Subcutaneous adipose tissue (tissue), 4 donors: ENCODE data around the gene COX7A1. TPM values are rescaled to one million over a fixed set of nuclear protein-coding genes. Genes with fewer than 3 reads are reported as not detected.

Experiments
- total RNA-seq, 4 donors: library from RNA; depleted of rRNA; stranded (reverse); fragments of >200 nt; gene quantifications; one replicate each; pipeline ENCODE4 v1.1.0, GENCODE V29; 2016
- TF ChIP-seq, protein P1 (sequence below): fragments of 450-650 bp; IDR thresholded peaks from one replicate; pipeline ENCODE4 v1.5.1; 2016; ENCODE audit warnings: low read depth, mild to moderate bottlenecking, control low read depth, antibody characterized with exemption, moderate library complexity

The COX7A1 gene
- total RNA-seq, 4 donors from 2014 or later, result 18.2 to 111 (median 72.9) TPM

GRCh38 chr19:36120092-36120983 lies 31.9 kb downstream of the COX7A1 start:
- TF ChIP-seq, protein P1, sequence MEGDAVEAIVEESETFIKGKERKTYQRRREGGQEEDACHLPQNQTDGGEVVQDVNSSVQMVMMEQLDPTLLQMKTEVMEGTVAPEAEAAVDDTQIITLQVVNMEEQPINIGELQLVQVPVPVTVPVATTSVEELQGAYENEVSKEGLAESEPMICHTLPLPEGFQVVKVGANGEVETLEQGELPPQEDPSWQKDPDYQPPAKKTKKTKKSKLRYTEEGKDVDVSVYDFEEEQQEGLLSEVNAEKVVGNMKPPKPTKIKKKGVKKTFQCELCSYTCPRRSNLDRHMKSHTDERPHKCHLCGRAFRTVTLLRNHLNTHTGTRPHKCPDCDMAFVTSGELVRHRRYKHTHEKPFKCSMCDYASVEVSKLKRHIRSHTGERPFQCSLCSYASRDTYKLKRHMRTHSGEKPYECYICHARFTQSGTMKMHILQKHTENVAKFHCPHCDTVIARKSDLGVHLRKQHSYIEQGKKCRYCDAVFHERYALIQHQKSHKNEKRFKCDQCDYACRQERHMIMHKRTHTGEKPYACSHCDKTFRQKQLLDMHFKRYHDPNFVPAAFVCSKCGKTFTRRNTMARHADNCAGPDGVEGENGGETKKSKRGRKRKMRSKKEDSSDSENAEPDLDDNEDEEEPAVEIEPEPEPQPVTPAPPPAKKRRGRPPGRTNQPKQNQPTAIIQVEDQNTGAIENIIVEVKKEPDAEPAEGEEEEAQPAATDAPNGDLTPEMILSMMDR, result no peak

GRCh38 chr19:36116344-36116637 lies 36.0 kb downstream of the COX7A1 start:
- TF ChIP-seq, protein P1, result no peak

- TF ChIP-seq, protein P1, result no peak
Observed at GRCh38 chr19:36115453-36116343, 36.5 kb downstream of the COX7A1 start, which contains the start of gene TBCB. Gene TBCB, plus strand, starts transcription at chr19:36115468. Its CDS starts 93 bp downstream, at chr19:36115561.

GRCh38 chr19:36114721-36115452 lies 37.4 kb downstream of the COX7A1 start, which contains the start of gene POLR2I:
Gene POLR2I, minus strand, starts transcription at chr19:36114875. Its CDS starts 19 bp downstream, at chr19:36114856.
- TF ChIP-seq, protein P1, result no peak

GRCh38 chr19:36113894-36114720 lies 38.1 kb downstream of the COX7A1 start:
- TF ChIP-seq, protein P1, result no peak

GRCh38 chr19:36113425-36113824 lies 38.8 kb downstream of the COX7A1 start:
- TF ChIP-seq, protein P1, result no peak
